Activated CD4-positive, alpha-beta T cell treated with anti-CD3 and anti-CD28 coated beads, Interleukin-10, Interleukin-2, amounts not matched to agents 100 ng/mL and 50 ng/mL, durations not matched to agents 16 hours and 8 hours (primary cell): Measurements from ENCODE around the gene GRID1.
A peak's percentile ranks its signal among the peaks of the same experiment; 100 is the strongest.

ENCODE experiments used
- DNase-seq: peaks from one replicate; pipeline ENCODE4 v3.0.0-alpha.2; 2020

The GRID1 gene

DNA sequence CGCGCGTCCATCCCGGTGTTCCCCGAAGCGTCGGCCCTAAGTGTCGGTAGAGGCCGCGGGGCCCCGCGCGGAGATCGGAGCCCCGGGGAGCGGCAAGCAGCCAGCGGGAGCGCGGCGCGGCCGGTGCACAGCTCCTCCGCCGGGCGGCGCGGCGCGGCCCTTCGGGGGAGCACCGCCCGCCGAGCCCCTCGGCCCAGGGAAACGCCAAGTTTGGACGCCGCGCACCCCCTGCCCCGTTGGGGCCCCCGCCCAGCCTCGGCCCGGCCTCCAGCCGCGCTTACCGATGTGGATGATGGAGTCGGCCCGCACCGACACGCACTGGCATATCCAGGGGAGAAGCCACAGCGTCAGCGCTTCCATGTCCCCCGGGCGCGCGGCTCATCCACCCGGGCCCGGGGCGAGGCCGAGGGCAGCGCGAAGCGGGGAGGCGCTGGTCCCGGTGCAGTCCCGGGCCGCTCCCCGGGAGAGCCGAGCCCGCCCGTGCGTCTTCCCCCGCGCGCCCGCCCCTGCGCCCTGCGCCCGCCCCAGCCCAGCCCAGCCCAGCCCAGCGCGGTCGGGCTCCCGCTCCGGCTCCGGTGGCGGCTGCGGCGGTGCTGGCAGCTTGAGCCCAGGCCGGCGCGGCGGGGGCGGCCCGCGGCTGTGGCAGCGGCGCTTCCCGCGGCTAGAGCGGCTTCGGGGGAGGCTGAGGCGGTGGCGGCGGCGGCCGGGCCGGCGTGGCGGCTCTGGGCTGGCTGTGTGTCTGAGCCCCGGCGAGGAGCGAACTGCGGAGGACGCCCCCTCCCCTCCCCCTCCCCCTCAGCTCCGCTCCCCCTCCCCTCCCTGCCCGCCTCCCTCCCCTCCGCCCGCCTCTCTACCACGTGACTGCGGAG lies at the start of gene GRID1:
TSS of gene GRID1 (minus strand) at position 763 of the 869 bp plus-strand sequence.
- no peak for DNase-seq

DNA sequence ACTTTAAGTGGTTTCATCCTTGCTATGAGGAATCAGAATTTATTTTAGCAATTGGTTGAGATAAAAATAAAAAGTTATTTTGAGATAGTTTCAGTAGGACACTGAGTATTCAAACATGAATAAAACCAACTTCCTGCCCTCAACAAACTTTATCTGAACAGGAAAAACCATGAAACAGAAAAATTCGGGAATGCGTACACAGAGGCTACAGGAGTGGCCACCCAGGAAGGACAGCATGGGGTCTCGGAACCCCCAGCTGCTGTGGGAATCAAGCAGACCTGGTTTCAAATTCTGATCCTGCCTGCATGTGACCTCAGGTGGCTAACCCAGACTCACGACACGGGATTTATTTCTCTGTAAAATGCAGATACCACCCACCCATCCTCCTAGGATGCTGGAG lies 49.0 kb upstream of the GRID1 start:
- no peak for DNase-seq

- no peak for DNase-seq
Observed at GRCh38 chr10:86415116-86415515, 48.5 kb upstream of the GRID1 start.

GRCh38 chr10:86413046-86413728 lies 46.6 kb upstream of the GRID1 start:
- peak; percentile 45 for DNase-seq

- no peak for DNase-seq
Observed at GRCh38 chr10:86411852-86412560, 45.4 kb upstream of the GRID1 start.

GRCh38 chr10:86411281-86411841 lies 44.8 kb upstream of the GRID1 start:
- peak; percentile 62 for DNase-seq

GRCh38 chr10:86410542-86411124 lies 44.0 kb upstream of the GRID1 start:
- DNase-seq = no peak

DNA sequence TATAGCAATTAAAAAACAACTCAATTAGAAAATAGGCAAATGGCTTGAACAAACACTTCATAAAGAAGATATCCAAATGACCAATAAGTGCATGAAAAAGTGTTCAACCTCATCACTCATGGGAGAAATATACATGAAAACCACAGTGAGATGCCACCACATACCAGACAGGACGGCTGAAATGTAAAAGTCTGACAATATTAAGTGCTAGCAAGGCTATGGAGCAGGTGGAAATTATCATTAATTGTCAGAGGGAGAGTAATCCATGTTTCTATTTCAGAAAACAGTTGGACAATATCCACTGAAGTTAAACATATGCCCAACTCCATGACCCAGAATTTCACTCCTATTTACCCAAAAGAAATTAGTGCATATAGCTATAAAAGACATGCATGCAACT lies 42.6 kb upstream of the GRID1 start:
- DNase-seq = no peak

GRCh38 chr10:86403183-86403797 lies 36.7 kb upstream of the GRID1 start:
- no peak for DNase-seq

GRCh38 chr10:86402283-86402941 lies 35.8 kb upstream of the GRID1 start:
- DNase-seq = no peak

DNA sequence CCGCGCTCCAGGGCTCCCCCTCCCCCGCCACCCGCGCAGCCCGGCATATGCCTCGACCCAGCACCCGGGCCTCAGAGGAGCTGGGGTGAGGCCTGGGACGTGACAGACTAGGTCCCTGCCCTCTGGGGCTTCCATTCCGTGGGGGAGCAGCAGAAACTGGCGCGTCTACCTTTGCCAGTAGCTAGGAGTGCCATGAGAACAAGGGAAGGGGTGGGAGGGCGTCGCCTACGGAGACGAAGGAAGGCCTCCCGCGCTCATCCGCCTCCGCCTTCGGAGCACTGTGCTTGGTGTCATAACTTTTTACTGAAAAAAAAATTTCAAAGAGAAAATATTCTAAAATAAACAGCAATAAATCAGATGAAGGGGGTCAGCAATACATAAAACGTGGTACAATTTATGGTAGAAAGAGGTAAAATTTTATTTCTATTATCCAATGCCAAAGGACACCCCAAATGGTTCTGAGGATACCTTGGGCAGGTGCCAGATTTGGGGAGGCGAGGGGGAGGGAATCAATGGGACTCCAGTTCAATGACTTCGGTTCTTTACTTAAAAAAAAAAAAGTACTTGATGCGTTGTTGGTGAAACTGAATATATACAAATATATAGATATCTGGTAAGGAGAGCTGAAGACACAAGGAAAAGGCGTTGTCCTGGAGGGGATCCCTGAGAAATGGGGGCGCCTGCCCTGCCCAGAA lies 35.1 kb upstream of the GRID1 start:
- DNase-seq = no peak

GRCh38 chr10:86400705-86401587 lies 34.4 kb upstream of the GRID1 start:
- peak; percentile 56 for DNase-seq

- DNase-seq = peak; percentile 95
Observed at GRCh38 chr10:86399879-86400704, 33.5 kb upstream of the GRID1 start.

DNA sequence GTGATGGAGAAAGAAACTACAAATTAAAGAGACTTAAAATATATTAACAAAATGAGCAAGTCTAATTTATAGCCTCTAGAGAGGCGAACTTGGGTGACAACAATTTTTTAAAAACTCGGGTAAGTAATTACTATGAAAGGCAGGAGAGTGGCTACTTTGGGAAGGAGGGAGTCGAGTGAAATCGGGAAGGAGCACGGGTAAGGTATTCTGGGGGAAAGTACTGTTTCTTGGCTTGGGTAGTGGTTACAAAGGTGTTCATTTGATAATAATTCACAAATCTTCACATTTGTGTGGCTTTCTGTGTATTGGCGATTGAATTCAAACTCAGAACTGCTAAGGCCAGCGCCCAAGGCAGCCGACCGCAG lies 32.9 kb upstream of the GRID1 start:
- DNase-seq = no peak

DNA sequence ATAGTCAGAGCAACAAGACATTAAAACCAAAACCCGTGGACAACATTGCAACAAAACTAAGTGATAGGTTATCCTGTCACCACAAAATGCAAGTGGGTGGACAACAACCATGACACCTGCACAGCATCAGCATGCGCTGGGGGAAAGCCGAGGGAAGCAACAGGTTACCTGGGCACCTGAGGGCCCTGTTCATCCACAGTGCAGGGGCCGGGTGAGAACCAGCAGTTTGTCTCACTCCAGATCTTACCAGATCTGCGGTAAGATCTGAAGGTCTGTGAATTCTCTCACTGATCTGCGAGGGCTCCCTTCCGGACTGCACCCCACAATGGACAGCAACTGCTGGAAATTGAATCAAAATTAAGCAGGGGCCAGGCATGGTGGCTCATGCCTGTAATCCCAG lies 30.5 kb upstream of the GRID1 start:
- no peak for DNase-seq

GRCh38 chr10:86393862-86394455 lies 27.4 kb upstream of the GRID1 start:
- DNase-seq = no peak

DNA sequence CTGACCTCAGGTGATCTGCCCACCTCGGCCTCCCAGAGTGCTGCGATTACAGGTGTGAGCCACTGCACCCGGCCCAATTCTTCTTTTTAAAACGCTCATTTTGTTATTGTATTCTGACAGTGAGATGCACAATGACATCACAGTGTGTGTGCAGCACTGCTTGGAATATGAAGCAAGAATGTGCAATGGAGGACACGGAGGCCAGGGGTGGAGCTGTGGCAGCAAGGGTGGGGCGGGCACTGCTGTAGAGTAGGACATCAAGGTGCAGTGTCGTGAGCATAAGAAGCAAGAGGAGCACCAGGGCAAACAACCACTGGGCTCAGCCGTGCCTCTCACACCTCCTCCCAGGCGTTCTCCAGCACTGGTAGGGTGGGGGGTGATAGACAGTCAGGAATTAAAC lies 26.8 kb upstream of the GRID1 start:
- DNase-seq = no peak

DNA sequence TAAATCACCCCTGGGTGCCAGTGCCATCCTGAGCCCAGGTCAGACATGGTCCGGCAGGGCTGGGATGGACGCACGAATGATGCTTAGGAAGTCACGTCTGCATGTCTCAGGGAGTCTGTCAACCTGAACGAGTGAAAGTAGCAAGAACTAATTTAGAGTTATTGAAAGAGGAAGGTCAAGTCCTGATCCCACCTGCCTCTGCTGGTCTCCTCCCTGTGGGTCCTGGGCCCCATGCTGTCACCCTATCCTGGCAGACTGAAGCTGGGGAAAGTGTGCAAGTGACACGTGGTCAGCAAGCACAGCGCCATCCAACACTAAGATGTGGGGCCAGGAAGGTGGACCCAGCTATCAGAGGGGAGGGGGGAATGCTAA lies 26.1 kb upstream of the GRID1 start:
- no peak for DNase-seq
